Bone marrow (tissue), 2 donors: Measurements from ENCODE around the gene PAX5.
"Not testable (repeated sequence)": the region's sequence is repeated elsewhere in the genome, so short reads cannot be mapped to it uniquely, and the experiment has no call there.

Experiments used
- DNase-seq, 2 donors: peaks; one replicate each; lab custom pipeline; 2025; lab: John Stamatoyannopoulos, UW

The PAX5 gene

DNA sequence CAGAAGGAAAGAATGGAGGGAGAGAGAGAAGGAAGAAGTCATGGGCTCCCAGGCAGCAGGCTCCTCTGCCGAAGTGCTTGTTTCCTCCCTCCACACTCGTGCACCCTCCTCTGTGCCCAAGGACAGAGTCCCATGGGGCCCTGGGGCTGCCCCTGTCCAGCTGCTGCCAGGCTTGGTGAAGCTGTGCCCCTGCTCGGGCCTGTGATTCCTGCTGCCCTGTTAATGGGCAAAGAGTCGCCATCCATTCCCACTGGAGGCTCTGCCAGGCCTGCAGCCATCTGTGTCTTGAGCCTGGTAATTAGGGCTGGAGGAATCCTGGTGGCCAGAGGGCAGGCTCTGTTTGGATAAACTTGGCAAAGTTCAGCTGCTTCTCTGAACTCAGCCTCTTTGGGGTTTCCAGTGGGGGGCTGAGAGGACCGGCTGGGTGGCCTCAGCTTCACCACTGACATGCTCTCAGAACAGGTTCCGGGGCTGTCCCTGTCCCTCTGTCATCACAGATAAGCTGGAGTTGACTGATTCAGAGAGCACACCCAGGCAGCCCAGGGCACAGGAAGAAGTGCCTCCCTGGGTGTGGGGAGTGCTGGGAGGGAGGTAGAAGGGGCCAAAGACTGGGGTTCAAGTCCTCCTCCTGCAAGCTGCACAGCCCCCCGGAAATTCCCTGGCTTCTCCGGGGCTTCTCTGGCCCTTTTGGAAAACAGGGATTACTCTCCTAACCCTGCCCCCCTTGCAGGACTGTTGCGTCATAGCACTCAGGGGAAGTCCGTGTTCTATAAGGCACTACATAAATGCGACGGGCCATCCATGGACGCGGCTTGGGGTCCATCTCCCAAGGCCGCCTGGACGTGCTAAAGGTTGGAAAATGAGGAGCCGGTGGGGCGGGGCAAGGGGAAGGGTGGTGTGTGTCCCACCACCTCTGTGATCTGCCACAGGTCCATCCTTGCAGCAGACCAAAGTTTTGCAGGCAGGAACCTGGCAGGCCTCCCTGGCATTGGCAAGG lies 154.8 kb downstream of the PAX5 start:
- no peak for DNase-seq

DNA sequence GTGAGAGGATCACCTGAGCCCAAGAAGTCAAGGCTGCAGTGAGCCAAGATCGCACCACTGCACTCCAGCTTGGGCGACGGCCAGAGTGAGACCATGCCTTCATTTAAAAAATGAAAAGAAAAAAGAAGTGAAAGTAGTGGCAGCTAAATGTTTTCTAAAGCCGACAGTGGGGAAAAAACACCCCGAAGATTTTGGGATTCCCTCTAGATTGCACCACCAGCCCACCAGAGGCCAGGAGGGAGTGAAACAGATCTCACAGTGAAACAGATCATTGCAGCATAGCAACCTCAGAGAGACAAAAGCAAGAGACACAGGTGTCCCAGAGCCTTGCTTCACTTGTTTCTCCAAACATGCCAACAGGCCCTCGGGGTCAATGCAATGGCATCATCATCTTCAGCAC lies 156.8 kb downstream of the PAX5 start:
- DNase-seq = no peak

DNA sequence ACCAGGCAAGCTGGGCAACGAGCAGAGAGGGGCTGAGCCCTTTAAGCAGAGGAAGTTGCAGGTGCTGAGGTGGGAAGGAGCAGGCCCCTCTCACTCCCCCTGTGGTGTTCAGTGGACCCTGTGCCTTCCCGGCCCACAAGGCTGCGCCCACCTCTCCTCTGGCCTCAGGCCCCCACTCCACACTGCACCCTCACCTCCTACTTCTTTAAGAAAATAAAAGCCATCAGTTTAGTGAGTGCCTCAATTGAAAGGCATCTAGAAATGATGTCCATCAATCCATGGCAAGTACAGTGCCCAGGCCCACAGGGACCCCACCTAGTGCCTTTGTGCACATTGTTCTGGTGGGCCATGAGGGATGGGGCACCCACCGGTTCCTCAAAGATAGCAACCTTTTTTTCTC lies 158.0 kb downstream of the PAX5 start:
- DNase-seq = no peak

DNA sequence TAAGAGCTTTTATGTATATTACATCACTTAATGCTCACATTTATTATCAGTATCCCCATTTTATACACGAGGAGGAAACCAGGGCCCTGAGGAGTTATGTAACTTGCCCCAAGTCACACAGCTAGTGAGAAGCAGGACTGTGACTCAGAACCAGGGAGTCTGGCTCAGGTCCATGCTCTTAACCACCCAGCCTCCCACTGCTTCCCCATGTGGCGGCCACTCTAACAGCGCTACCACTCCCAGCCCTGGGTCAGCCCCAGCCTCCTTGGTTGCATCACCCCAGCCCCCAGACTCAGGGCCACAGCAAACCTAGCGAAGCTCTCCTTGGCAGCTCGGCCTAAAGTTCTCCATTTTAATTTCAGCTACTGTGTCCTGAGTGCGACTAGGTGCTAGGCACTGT lies 159.1 kb downstream of the PAX5 start:
- no peak for DNase-seq

DNA sequence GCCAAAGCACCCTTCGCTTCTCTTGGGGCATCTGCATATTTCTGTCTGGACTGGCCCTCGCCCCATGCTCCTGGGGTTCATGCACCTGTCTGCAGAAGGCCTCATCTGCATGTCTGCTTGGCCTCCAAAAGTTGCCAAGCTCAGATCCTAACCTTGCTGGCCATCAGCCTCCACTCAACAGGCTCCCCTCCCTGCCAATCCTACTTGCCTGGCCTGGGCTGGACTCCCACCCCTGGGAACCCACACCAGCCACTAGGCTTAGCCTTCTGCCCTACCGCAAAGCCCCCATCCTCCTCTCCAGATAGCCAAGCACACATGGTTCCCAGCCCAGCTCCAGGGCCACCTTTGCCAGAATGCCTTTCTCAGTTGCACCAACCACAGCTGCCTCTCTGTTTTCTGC lies 159.8 kb downstream of the PAX5 start:
- no peak for DNase-seq

DNA sequence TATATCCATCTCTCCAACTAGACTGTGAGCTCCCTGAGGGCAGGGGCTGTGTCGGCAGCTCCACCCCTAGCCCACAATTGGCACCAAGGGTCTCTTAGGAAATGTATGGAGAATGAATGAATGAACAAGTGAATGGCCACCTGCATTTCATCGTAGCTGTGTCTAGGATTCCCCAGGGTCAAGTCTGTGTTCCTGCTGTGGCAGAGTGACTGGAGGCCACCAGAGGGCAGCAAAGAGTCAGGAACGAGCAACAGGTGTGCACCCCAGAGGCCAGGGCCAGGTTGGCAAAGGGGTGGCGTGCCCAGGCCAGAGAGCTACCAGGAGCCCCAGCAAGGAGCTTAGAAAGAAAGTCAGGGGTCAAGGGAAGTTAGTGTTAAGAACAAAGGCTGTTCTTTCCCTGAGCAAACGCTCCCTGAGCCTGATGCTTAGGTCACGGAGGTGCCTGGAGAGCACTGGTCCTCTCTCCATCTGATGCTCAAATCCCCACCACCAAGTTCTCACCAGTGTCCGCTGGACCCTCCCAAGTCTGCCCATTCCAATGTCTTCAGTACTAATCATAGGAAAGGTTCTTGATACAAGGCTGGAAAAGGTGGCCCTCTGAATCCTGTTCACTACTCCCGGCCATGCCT lies 160.7 kb downstream of the PAX5 start:
- peak; percentile 19 to 63 for DNase-seq

DNA sequence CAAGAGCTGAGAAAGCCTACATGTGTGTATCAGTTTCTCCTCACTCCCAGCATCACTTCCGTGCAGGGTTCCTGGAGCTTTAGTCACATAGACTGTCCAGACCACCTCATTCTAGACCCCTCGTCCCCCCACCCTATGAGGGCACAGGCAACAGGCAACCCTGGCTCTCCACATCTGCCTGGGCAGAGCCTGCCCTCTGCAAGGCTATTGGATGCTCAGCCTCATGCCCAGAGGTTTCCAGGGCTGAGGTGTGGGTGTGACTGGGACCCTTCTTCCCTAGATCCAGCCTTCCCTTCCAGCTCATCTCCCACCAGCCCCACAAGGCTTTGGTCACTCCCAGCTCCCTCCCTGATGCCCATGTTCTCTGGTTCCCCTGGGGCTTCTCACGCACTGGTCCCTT lies 161.4 kb downstream of the PAX5 start:
- DNase-seq = no peak

DNA sequence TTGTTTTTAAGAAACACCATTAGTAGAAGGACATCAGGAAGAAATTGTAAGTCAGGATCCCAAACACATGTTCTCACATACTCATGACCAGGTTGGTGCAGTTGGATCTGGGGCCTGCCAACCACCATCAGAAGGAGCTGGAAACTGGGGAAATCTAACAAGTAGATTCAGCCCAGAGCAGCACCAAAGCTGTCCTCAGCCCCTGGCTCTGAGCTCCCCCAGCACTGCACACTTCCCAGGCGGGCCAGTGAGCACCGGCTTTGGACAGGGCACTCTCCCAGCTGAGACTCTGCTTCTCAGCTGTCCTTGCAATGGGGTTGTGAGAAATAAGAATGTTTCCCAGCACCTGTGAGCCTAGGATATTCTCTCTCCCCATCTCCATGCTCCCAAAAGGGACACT lies 162.5 kb downstream of the PAX5 start:
- no peak for DNase-seq

DNA sequence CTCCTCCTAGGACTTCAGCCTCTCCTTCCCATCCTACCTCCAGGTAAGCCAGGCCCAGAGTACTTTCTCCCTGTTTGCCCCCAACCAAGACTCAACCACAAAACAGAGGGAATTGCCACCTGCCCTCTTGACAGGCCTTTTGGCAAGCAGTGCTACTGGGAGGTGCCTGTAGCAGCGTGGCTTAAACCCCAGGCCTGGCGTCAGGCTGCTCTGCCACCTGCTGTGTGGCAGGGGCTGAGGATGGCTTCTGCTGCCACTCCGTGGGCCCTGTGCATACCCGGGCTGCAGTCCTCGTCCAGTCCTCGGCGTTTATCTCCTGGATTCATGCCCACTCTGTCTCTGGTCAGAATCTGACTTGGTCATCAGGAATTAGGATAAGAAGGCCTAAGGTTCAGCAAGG lies 163.1 kb downstream of the PAX5 start:
- no peak for DNase-seq

DNA sequence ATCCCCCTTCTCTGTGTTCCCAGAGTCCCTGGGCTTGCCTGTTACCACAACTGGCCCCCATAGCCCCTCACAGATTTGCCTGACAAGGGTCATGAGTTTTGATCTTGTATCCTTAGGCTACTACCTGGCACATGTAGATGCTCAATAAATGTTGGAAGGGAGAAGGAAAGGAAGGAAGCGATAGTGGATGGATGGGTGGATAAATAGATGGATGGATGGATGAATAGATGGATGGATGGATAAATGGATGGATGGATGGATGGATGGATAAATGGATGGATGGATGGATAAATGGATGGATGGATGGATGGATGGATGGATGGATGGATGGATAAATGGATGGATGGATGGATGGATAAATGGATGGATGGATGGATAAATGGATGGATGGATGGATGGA lies 164.5 kb downstream of the PAX5 start:
- DNase-seq = not testable (repeated sequence)

DNA sequence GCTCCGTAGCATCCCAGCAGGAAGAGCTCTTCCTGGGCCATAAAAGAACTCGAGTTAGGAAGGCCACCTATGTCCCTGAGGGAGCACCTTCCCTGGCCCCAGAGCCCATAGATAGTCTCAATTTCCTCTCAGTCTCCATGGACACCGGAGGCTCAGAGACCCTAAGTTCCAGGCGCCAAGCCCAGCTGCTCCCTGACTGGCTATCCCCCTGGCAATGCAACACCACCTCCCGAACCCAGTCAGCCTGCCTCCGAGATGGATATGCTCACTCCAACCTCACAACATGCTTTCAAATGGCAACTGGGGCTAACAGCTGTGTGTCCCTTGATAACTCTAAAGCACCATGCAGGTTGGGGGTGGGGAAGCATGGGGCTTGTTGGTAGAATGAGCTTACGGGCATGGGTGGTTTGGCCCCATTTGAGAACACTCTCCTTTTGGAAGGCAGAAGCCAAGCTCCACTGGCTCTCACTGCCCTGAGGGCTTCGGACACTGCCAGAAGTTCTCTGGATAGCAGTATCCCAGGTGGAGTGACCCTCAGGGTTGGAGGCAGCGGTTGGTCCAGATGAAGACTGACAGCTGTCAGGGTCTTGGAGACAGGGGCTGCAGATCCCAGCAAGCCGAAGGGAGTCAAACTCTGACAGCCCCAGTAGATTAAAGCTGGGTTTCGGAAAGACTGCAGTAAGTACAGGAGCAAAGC lies 165.3 kb downstream of the PAX5 start:
- DNase-seq = no peak

DNA sequence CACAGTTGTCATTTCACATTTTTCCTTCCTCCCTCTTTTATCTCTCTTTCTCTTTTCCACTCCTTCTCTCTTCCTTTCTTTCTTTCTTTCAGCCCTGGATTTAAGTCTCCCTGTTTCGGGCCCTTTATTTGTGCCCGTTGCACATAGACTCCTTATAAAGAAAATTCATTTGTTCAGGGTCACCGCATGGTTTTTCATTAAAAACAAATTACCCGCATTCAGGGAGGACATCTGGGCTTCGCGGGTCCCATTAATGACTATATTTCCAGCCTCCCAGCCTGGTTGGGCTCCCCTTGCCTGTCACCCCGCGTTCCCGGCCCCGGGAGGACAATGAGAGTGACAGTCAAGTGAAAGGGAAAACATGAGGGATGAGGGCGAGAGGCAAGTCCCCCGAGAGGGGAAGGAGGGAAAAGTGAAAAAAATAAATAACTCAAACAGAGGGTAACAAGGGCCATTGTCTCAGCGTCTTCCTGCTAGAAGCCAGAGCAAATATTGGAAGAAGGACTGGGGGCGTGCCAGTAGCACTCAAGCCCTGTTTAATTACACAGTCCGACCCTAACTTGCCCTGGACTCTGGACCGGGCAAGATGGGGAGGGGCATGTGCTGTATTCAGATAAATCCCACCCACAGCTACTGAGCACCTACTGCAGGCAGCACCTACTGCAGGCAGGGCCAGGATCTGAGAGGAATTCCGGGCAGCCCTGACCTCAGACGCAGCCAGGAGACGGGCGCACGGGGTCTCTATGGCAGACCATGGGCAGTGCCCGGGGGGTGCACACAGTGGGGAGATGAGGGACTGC lies 166.2 kb downstream of the PAX5 start:
- no peak for DNase-seq

DNA sequence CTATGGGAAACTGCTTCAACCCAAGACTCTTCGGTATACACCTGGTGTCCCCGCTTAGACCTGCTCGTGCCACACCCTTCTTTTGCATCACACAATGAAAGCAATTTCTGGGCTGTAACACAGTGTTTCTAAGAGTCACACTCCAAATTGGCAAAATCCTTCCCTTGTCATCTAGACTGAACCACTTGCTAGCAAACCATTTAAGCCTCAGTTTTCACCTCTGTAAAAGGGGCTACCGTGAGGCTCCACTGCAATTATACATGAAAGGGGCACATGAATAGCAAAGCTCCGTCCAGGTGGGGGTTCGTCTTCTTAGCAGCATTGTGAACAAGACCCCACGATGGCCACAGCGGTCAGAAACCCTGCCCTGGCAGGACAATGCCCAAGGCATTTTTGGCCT lies 166.8 kb downstream of the PAX5 start:
- DNase-seq = no peak

DNA sequence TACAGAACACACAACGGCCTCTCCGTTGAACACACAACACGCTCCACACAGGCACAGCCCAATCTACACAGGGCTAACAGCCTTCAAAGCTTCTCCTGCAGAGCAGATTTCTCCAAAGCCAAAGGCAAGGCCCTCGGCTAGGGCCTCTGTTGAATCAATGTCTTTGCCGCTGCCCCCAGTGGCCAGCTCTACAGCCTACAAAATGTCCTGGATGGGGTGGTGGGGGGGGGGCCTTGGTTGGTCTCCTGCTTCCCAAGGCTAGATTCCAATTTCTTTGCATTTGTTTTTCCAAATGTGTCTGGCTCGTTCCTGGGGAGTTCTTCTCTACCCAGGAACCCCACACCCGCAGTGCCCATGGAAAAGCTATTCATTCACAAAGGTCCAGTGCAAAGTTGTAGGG lies 167.2 kb downstream of the PAX5 start:
- no peak for DNase-seq

DNA sequence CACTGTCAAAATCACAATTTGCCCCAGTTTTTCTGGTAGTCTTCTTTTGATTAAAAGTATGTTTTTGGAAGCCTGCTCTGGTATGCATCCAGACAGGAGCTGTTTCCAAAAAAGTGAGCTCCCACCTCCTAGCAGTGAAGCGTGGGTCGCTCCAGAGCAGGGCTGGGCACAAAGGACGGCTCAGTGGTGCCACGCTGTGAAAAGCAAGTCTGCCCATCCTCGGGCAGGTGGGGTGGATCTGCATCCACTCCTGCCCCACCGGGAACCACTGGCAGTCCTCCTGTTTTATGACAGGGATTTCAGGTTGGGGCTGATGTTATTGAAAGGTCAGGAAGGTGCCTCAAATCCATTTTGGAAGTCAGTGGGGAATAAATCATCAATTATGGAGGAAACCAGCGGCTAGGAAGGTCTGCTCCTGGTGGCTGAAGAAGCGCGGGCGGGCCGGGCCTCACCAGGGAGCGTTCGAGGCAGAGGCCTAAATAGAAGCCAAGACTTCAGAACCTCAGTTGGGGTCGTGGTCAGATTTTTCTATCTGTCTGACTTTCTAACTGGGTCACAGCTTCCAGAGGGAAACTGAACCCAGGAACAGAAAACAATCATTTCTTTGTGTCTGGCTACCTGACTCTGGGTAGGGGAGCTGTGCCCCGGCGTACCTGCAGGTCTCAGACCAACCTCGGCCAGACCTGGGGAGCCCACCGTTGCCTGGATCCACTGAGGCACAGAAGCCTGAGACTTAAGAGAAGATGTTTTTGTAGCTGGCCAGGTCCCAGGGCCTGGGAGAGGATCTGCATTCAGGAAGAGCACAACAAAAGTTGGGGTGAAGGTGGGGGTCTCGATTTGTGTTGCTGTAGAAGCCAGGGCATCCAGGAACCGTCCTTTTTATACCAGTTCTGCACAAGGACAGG lies 168.1 kb downstream of the PAX5 start:
- DNase-seq = no peak

DNA sequence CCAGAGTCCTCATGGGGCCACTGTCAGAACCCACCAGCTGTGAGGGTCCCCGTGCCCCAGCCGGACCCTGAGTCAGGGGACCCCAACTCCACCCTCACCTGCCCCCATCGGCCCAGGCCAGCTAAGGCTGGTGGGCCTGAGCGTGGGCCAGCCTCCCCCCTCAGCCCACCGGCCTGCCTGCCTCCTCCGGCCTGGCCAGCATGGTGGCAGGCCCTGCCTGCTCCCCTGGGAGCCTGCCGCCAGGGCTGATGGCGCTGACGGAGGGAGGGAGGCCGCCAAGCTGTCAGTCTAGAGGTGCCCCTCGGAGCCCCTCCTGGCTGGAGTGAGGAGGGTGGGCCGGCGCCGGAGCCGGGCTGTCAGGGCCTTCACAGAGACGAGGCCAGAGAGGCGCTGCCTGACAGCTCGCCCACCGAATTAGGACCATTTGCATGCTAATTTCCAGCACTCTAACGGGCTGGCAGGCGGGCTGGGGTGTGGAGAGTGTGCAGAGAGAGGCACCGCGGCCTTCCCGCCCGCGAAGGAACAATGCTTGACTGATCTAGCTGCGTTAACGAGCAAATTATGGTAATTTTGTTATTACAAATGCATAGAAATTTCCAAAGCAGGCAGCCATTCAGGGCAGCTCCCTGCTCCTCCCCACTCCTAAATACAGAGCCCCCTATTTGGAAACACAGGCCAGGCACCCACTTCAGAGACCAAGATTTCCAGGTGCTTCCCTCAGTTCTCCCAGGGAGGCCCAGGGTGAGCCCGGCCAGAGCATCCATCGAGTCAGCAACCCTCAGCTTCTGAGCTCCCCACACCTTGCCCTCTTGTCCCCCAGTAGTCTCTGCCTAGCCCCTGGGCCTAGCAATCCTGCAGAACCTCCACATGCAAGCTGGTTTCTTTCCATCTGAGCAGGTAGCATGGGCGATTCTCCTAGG lies 169.3 kb downstream of the PAX5 start:
- DNase-seq = no peak

DNA sequence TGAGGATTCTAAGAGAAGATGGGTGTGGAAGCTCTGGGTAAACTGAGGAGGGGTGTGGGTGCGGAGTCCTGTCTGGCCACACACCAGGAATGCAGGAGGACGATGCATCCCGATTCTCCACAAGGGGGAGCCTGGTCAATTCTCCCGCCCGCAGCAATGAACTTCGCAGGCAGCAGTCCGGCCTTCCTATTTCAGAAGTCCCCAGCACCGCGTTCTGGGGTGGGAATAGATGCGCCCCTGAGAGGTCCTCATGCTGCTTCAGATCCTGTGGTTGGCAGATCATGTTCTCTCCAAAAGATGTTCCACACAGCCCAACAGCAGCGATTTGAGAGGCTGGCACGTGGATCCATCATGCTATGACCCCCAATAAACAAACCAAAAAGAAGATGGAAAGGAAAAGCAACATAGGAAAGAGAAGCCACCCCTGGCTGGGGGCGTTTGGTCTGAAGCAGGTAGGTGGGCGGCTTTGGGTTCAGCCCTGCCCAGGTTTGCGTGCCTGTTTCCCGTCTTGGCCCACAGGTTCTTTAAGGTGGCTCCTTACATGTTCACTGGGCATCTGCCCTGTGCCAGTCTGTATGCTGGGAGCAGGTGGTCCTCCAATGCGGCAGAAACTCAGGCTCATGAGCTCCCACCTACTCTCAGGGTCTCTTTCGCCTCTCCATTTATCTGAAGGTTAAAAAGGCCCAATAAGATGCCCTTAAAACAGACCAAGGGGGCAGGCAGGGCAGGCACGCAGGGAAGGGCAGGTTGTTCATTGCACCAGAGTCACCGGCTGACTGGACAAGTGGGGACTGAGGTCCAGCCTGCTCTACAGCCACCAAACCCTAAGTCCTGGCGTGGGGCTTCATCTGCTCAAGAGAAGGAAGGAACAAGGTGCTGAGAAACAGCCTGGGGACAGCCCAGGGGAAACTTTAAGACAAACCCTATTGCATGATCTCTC lies 171.6 kb downstream of the PAX5 start:
- DNase-seq = no peak

DNA sequence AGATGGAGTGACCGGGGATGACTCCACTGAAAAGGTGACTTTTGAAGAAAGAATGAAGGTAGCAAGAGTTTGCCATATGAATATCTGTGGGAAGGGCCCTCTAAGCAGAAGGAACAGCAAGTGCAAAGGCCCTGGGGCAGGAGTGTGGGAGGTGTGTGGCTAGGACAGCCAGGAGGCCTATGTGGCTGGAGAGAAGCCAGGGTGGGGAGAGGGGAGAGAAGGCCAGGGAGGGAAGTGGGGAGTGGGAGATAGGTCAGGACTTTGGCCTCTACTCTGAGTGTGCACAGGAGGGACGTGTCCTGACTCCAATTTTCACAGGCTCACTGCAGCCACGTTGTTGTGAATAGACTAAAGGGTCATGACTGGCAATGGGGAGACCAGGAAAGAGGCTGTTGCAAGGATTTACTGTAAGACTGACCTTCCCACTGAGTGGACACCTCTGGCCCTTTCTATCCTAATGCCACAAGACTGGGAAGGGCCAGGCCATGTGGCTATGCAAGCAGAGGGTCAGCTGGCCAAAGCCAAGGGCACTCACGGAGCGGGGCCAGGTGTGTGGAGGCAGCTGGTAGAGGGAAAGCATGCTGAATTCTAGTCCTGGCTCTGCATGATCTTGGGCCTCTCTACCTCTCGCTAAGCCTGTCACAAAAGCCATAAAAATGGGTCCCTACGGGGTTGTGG lies 172.4 kb downstream of the PAX5 start:
- no peak for DNase-seq
